Memory B cell (primary cell): ENCODE results near the gene VAV3.
A peak's percentile ranks its signal among the peaks of the same experiment; 100 is the strongest.

Source experiments
- ATAC-seq: fragments of 150-1000 bp; cut with Tn5 transposase; 2 replicates; pipeline ENCODE4 v1.10.0; 2021; ENCODE audit warnings: low read depth, mild to moderate bottlenecking, moderate library complexity
- DNase-seq, 2 donors: peaks; one replicate each; pipeline ENCODE4 v3.0.0; 2022; ENCODE audit warnings: low spot score in 2 of 2
- H3K27ac Mint-ChIP-seq: one replicate; pipeline ENCODE4 v1.8.0; 2022; ENCODE audit warnings: mild to moderate bottlenecking, moderate library complexity, mixed read lengths
- H3K27me3 Mint-ChIP-seq: one replicate; pipeline ENCODE4 v1.8.0; 2022; ENCODE audit warnings: mixed read lengths
- H3K36me3 Mint-ChIP-seq: one replicate; pipeline ENCODE4 v1.8.0; 2022; ENCODE audit warnings: mild to moderate bottlenecking, mixed read lengths
- H3K4me1 Mint-ChIP-seq: one replicate; pipeline ENCODE4 v1.8.0; 2022; ENCODE audit warnings: mixed read lengths
- H3K4me3 Mint-ChIP-seq: one replicate; pipeline ENCODE4 v1.8.0; 2022; ENCODE audit warnings: mild to moderate bottlenecking, moderate library complexity, mixed read lengths
- H3K9me3 Mint-ChIP-seq: one replicate; pipeline ENCODE4 v1.8.0; 2022; ENCODE audit warnings: mixed read lengths

The VAV3 gene

DNA sequence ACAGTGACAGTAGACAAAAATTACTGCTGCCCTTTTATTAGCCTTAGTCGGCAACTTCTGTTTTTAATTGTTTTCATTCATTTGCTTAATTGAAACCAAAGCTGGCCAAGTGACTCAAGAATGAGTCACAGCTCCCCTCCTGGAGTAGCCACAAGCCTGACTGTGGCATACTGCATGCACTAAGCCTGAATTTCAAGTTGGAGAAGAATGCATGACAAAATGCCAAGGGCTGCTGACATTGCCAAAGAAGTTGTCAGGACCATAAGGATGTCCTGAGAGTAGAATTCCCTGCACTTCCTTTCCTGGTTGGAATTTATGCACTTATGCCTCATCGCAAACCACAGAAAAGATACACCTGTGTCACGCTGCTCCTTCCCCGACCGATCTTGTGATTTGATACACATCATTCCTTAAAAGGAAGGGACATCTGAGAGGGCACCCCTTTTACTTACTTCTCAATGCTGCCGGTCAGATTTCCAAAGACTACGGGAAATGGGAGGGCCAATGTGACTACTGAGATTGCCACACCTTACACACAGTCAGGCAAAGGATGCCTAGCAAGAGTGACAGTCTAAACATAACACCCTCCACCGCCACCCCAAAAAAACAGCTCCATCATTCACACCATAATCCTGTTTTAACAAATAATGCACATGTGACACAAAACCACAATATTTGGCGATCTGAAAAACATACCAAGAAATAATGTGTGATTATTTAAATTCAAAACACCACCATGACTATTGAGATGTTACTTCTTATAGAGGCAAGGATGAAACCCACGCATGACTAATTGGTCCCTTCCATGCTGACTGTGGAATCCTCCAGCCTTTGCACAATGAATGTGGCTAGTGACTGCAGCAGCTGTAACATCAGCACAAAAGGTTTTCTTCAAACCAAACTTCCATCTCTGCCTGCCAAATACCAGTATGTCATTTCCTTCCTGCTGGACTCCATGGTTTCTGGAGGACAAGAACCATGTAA is 28.2 kb downstream of the VAV3 start:
- Mint-ChIP-seq H3K27ac (peak overlapping the region; percentile 68), H3K27me3 (no peaks in the 10 kb centered on the region), H3K4me1 (peaks cover 50% of the 10 kb centered on the region), H3K9me3 (no peaks in the 10 kb centered on the region), H3K4me3 (peak overlapping the region; percentile 43), H3K36me3 (peaks cover 7% of the 10 kb centered on the region)
- ATAC-seq (peak; percentile 62), DNase-seq (peak in 1 of 2 donors; percentile 6)

DNA sequence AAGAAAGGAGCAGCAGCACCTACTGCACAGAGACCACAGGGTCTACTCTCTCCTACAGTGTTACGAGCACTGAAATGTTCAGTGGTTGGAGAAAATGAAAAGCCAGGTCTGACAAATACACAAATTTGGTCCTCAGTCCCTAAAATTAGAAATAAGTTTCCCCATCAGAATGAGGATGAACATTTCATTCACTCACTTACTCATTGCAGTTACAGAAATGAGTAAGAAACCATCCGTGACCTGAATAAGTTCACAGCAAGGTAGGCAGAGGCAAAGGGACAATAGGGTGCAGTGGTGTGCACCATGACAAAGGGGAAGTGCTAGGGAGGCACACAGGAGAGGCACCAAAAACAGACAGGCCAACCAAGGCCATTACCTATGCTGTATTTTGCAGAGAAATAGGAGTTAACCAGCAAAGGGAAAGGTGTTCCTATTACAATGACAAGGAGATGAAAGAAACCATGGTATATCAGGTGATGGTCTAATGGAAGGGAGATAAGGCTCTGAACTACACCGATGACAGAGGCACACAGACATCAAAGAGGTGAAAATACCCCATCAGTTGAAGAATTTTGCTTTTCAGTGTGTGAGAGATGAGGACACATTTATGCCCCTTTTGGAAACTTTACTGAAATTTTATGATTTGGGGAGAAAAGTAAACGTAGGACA is 29.4 kb downstream of the VAV3 start:
- H3K9me3 Mint-ChIP-seq: no peaks in the 10 kb centered on the region
- H3K27me3 Mint-ChIP-seq: no peaks in the 10 kb centered on the region
- peak overlapping the region; percentile 38 for H3K27ac Mint-ChIP-seq
- DNase-seq (peak; percentile 28 to 32), ATAC-seq (peak; percentile 90)
- peaks cover 46% of the 10 kb centered on the region for H3K4me1 Mint-ChIP-seq
- peak overlapping the region; percentile 52 for H3K4me3 Mint-ChIP-seq
- peaks cover 6% of the 10 kb centered on the region for H3K36me3 Mint-ChIP-seq

DNA sequence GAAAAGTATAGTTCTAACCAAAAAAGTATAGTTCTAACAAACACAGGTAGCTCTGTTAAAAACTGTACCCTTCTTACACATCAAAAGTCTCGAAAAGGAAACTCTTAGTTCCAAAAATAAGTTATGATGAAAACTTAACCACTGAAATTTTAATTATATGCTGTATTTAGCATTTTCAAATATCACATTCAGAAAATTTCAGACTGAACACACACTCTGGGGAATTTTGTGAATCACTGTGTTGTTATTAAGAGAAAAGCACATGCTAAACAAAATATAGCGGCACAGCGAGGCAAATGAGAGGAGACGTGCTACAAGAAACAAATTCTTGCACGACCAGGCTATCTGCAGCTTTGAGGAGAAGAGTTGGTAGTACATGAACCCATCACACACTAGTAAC is 30.4 kb downstream of the VAV3 start:
- Mint-ChIP-seq H3K36me3 (peaks cover 3% of the 10 kb centered on the region), H3K9me3 (no peaks in the 10 kb centered on the region), H3K4me3 (peak overlapping the region; percentile 72), H3K27me3 (no peaks in the 10 kb centered on the region), H3K4me1 (peaks cover 41% of the 10 kb centered on the region), H3K27ac (peak overlapping the region; percentile 17)
- ATAC-seq: no peak
- DNase-seq: no peak

DNA sequence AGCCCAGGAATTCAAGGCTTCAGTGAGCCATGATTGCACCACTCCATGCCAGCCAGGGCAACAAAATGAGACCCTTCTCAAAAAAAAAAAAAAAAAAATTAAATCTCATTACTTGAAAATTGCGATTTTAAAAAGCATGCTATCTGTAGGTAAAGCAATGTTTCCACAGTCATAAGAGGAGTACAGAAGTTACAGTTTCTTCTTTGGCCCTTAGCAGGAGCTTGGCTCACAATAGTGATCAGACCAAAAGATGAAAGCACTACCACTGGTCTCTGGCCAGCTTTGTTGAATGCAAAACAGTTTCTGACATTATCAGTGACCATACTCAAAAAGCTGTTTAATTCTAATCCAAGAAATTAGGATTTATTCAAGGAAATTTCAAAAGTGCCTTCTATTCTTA is 31.2 kb downstream of the VAV3 start:
- DNase-seq (no peak), ATAC-seq (no peak)
- no peaks in the 10 kb centered on the region for H3K27me3 Mint-ChIP-seq
- no peak overlapping the region for H3K4me3 Mint-ChIP-seq
- no peaks in the 10 kb centered on the region for H3K9me3 Mint-ChIP-seq
- H3K4me1 Mint-ChIP-seq: peaks cover 34% of the 10 kb centered on the region
- no peaks in the 10 kb centered on the region for H3K36me3 Mint-ChIP-seq
- H3K27ac Mint-ChIP-seq: no peak overlapping the region

DNA sequence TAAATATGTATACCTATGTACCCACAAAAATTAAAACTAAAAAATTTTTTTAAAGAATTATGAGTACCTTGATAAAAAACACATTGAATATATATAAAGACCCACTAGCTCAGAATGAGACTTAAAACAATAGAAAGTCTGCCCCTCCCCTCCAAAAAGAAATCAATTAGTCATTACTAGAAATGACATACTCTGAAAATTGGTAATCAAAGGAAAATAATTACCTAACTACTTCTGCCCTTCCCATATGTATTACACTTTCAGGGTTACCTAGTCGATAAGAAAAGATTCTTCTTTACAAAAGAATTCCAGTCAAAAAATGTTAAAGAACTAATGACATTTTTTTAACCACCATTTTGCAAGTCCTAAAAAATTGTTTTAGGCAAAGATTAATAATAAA is 34.7 kb downstream of the VAV3 start:
- Mint-ChIP-seq H3K27me3 (no peaks in the 10 kb centered on the region), H3K27ac (peak overlapping the region; percentile 62), H3K4me1 (peaks cover 30% of the 10 kb centered on the region), H3K9me3 (no peaks in the 10 kb centered on the region), H3K36me3 (peaks cover 1% of the 10 kb centered on the region), H3K4me3 (no peak overlapping the region)
- no peak for ATAC-seq
- no peak for DNase-seq

DNA sequence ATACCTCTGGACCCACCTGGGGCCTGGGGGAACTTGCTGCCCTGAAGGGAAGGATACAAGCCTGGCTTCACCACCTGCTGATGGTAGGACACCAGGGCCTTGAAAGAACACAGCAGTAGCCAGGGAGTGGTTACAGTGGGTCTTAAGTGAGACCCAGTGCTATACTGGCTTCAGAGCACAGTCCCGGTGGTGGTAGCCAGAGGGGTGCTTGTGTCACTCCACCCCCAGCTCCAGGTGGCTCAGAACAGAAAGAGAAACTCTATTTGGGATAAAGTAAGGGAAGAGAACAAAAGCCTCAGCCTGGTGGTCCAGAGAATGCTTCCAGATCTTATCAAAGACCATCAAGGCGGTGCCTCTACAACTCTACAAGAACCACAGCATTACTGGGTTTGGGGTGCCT is 37.2 kb downstream of the VAV3 start:
- no peak for DNase-seq
- Mint-ChIP-seq H3K4me3 (no peak overlapping the region), H3K27ac (no peak overlapping the region), H3K36me3 (peaks cover 5% of the 10 kb centered on the region), H3K4me1 (peaks cover 26% of the 10 kb centered on the region), H3K9me3 (peaks cover 3% of the 10 kb centered on the region), H3K27me3 (no peaks in the 10 kb centered on the region)
- no peak for ATAC-seq

DNA sequence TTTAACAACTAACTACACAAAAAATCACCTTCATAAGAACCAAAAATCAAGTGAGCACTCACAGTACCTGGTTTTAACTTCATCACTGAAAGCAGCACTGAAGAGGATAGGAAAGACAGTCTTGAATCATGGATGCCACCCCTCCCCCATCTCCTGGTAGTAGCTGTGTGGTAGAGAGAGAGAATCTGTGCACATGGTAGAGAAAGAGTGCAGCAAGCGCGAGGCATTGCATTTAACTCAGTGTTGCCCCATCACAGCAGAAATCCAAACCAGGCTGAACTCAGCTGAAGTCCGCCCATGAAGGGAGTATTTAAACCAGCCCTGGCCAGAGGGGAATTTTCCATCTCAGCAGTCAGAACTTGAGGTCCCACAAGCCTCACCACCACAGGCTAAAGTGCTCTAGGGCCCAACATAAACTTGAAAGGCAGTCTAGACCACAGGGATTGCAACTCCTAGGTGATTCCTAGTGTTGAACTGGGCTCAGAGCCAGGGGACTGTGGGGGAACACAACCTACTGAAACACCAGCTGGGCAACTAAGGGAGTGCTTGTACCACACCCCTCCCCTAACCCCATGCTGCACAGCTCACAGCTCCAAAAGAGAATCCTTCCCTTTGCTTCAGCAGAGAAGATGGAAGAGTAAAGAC is 38.4 kb downstream of the VAV3 start:
- DNase-seq (no peak), ATAC-seq (no peak)
- peaks cover 3% of the 10 kb centered on the region for H3K9me3 Mint-ChIP-seq
- H3K36me3 Mint-ChIP-seq: peaks cover 5% of the 10 kb centered on the region
- no peak overlapping the region for H3K4me3 Mint-ChIP-seq
- no peak overlapping the region for H3K27ac Mint-ChIP-seq
- no peaks in the 10 kb centered on the region for H3K27me3 Mint-ChIP-seq
- peaks cover 26% of the 10 kb centered on the region for H3K4me1 Mint-ChIP-seq

DNA sequence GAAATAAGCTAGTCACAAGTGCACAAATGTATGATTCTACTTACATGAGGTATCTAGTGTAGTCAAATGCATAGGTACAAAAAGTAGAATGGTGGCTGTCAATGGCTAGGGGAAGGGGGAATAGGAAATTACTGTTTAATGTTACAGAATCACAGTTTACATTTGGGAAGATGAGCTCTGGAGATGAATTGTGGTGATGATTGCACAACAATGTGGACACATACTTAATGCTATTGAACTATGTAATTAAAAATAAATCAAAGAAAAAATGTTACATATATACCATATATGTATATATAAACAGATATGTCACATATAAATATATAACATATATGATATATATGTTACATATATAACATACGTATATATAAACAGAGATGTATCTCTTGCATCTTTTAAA is 39.4 kb downstream of the VAV3 start:
- peaks cover 5% of the 10 kb centered on the region for H3K36me3 Mint-ChIP-seq
- ATAC-seq (no peak), DNase-seq (no peak)
- H3K4me3 Mint-ChIP-seq: no peak overlapping the region
- peaks cover 30% of the 10 kb centered on the region for H3K4me1 Mint-ChIP-seq
- peaks cover 3% of the 10 kb centered on the region for H3K9me3 Mint-ChIP-seq
- H3K27me3 Mint-ChIP-seq: no peaks in the 10 kb centered on the region
- no peak overlapping the region for H3K27ac Mint-ChIP-seq

DNA sequence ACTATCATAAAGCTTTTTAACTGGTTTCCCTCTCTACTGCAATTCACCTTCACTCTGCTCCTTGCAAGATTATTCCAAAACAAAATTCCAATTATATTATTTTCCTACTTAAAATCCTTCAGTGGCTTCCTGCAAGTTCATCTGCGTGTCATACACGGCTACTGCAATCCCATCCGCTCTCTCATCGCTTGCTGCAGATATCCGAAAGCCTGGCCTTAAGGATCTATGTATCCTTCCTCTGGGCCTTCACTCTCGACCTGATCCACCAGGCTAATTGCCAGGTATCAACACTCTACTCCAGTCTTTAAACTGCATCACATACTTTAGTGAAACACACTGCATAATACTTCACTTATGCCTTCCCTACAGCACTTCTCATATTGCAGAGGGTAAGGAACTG is 44.0 kb downstream of the VAV3 start:
- no peak overlapping the region for H3K4me3 Mint-ChIP-seq
- H3K27me3 Mint-ChIP-seq: no peaks in the 10 kb centered on the region
- peaks cover 26% of the 10 kb centered on the region for H3K4me1 Mint-ChIP-seq
- H3K9me3 Mint-ChIP-seq: peaks cover 3% of the 10 kb centered on the region
- ATAC-seq: no peak
- peak overlapping the region; percentile 0 for H3K27ac Mint-ChIP-seq
- DNase-seq: no peak
- H3K36me3 Mint-ChIP-seq: peaks cover 10% of the 10 kb centered on the region

DNA sequence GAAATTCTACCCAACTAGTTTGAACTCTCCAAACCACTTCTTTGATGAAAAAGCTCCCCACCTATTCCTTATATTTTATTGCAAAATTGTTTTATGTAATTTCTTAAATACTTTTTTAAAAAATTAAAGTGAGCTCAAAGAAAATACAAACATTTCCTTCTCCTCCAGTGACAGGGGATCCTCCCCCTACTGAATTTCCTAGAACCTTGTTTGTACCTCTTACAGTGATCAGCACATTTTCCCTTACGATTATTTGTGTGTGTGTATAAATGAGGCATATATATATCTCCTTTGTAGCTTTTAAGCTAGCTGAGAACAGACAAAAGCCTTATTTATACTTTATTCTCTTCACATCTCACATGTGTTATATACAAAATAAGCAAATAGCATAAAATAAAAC is 44.4 kb downstream of the VAV3 start:
- H3K4me3 Mint-ChIP-seq: no peak overlapping the region
- no peak for DNase-seq
- peaks cover 12% of the 10 kb centered on the region for H3K36me3 Mint-ChIP-seq
- peaks cover 29% of the 10 kb centered on the region for H3K4me1 Mint-ChIP-seq
- H3K27ac Mint-ChIP-seq: no peak overlapping the region
- H3K9me3 Mint-ChIP-seq: peaks cover 3% of the 10 kb centered on the region
- no peaks in the 10 kb centered on the region for H3K27me3 Mint-ChIP-seq
- ATAC-seq: no peak

DNA sequence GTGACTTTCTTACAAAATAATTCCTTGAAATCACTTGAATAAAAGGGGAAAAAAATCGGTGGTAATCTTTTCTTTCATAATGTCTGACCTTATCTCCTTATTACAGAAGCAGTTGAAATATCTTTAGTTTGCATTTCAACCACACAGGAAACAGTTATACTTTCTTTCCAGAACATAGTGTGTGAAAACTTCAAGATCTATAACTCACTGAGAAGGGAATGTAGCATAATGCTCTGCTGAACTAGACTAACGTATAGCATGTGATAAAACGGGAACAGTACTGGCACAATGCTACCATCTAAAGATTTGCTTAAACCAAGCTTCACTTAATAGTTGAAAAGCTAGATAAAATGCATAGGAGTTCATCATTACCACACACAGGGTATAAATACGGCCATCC is 45.0 kb downstream of the VAV3 start:
- no peak for ATAC-seq
- H3K4me3 Mint-ChIP-seq: peak overlapping the region; percentile 24

DNA sequence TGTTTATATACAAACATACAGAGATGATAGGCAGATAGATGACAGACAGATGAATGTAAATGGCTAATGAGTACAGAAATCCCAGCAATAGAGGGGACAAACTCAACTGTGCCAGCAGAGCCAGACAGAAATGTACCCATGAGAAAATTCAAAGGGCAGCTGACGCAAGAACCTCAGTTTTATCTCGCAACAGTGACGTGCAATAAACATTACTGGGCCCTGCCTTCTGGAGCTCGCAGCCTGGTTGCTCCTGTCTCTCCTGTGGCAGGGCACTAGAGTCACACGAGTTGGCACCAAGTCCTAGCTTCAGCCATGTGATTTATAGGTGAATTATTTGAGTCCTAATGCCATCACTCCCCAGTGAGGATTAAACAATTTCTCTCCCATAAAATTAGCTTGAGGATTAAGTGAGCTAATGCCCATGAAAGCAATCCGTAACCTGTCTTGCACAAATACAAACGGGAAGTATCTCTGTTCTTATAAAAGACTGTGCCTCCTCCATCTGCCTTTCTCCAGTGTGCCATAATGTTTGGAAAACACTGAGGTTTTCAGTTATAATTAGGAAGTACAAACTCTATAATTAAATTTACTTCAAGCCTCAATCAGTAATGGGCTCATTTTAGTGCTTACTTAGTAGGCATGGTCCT is 50.7 kb downstream of the VAV3 start:
- ATAC-seq: no peak
- Mint-ChIP-seq H3K9me3 (no peaks in the 10 kb centered on the region), H3K4me3 (no peak overlapping the region), H3K27me3 (no peaks in the 10 kb centered on the region), H3K4me1 (peaks cover 24% of the 10 kb centered on the region), H3K36me3 (peaks cover 9% of the 10 kb centered on the region), H3K27ac (peak overlapping the region; percentile 31)
- DNase-seq: no peak

More for the DNA sequence above, 45.0 kb downstream of the VAV3 start:
- Mint-ChIP-seq H3K4me1 (peaks cover 27% of the 10 kb centered on the region), H3K27me3 (no peaks in the 10 kb centered on the region), H3K9me3 (peaks cover 3% of the 10 kb centered on the region), H3K27ac (no peak overlapping the region), H3K36me3 (peaks cover 12% of the 10 kb centered on the region)
- DNase-seq: no peak

DNA sequence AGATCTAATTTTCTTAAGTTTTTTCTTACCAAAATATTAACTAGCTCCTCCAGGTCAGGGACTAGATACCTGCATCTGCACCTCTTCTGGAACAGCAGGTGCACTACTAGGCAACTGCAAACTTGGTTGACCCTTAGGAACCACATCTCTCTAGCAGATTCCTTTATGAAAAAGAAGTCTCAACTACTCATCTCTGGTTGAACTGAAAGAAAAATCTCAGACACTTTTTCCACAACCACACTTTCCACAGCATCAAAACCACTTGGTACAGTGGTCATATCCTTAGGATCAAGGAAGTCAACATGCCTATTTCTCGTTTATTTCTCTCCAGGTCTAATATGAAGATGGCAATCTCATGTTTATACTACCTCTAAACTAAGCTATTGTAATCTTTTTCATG is 52.3 kb downstream of the VAV3 start:
- Mint-ChIP-seq H3K4me1 (peaks cover 30% of the 10 kb centered on the region), H3K4me3 (no peak overlapping the region), H3K9me3 (peaks cover 1% of the 10 kb centered on the region), H3K27me3 (no peaks in the 10 kb centered on the region), H3K36me3 (peaks cover 7% of the 10 kb centered on the region), H3K27ac (peak overlapping the region; percentile 11)
- ATAC-seq (no peak), DNase-seq (no peak)
